Stimulated activated CD4-positive, alpha-beta T cell treated with anti-CD3 and anti-CD28 coated beads, Interleukin-1b, Interleukin-23, amount 100 ng/mL, for 1 hour (primary cell): ENCODE data around the gene ANO4.
"Not testable (repeated sequence)": the region's sequence is repeated elsewhere in the genome, so short reads cannot be mapped to it uniquely, and the experiment has no call there.

Experiments
- DNase-seq, 2 donors: peaks; one replicate each; pipeline ENCODE4 v3.0.0-alpha.2; 2020; ENCODE audit warnings: low read depth in 2 of 2

ANO4 gene

GRCh38 chr12:101087920-101088319 is 293.3 kb downstream of the ANO4 start:
- DNase-seq = no peak

- DNase-seq = no peak
Observed at GRCh38 chr12:101089271-101089670, 294.7 kb downstream of the ANO4 start.

GRCh38 chr12:101090222-101090621 is 295.6 kb downstream of the ANO4 start:
- DNase-seq = not testable (repeated sequence)

GRCh38 chr12:101097829-101098580 is 303.4 kb downstream of the ANO4 start:
- no peak for DNase-seq

- DNase-seq = no peak
Observed at GRCh38 chr12:101107032-101107763, 312.6 kb downstream of the ANO4 start.

GRCh38 chr12:101108130-101108529 is 313.6 kb downstream of the ANO4 start:
- no peak for DNase-seq

- no peak for DNase-seq
Observed at GRCh38 chr12:101110866-101111265, 316.3 kb downstream of the ANO4 start.

GRCh38 chr12:101111441-101111840 is 316.9 kb downstream of the ANO4 start:
- no peak for DNase-seq

GRCh38 chr12:101115326-101115725 is 320.8 kb downstream of the ANO4 start:
- no peak for DNase-seq

GRCh38 chr12:101116911-101117310 is 322.3 kb downstream of the ANO4 start:
- DNase-seq = no peak

GRCh38 chr12:101117842-101118241 is 323.3 kb downstream of the ANO4 start:
- no peak for DNase-seq

GRCh38 chr12:101127521-101128219 is 333.1 kb downstream of the ANO4 start:
- DNase-seq = no peak

GRCh38 chr12:101145777-101146431 is 351.3 kb downstream of the ANO4 start:
- not testable (repeated sequence) for DNase-seq

GRCh38 chr12:101165319-101165718 is 370.7 kb downstream of the ANO4 start:
- no peak for DNase-seq

- no peak for DNase-seq
Observed at GRCh38 chr12:101166866-101167265, 372.3 kb downstream of the ANO4 start.

GRCh38 chr12:101168001-101168400 is 373.4 kb downstream of the ANO4 start:
- DNase-seq = no peak

GRCh38 chr12:101172316-101172715 is 377.7 kb downstream of the ANO4 start:
- no peak for DNase-seq

GRCh38 chr12:101173197-101173749 is 378.7 kb downstream of the ANO4 start:
- no peak for DNase-seq

- no peak for DNase-seq
Observed at GRCh38 chr12:101174541-101174940, 380.0 kb downstream of the ANO4 start.
